Activated CD8-positive, alpha-beta T cell treated with anti-CD3 and anti-CD28 coated beads for 36 hours (primary cell): ENCODE results near the gene ZMYND8. TPM values are rescaled to one million over a fixed set of nuclear protein-coding genes. Genes with fewer than 3 reads are reported as not detected.

ENCODE experiments used
- ATAC-seq: fragments of 200-7000 bp; cut with Tn5 transposase; one replicate; pipeline ENCODE4 v1.10.0; 2021; ENCODE audit warnings: mild to moderate bottlenecking, moderate library complexity
- CTCF ChIA-PET: fragments of 350-600 bp; sonication (Branson Sonifier 250); formaldehyde crosslinking; loops from one replicate; lab custom pipeline; 2021; ENCODE audit warnings: antibody characterized with exemption; lab: Charles Lee
- POLR2A ChIA-PET: fragments of 350-600 bp; sonication (Branson Sonifier 250); formaldehyde crosslinking; loops from one replicate; lab custom pipeline; 2021; ENCODE audit warnings: antibody characterized with exemption; lab: Charles Lee
- DNase-seq: peaks from one replicate; pipeline ENCODE4 v3.0.0-alpha.2; 2020
- H3K27ac Mint-ChIP-seq: one replicate; pipeline ENCODE4 v1.8.0; 2021; ENCODE audit warnings: mild to moderate bottlenecking, mixed read lengths
- H3K27me3 Mint-ChIP-seq: one replicate; pipeline ENCODE4 v1.8.0; 2021; ENCODE audit warnings: mixed read lengths
- H3K36me3 Mint-ChIP-seq: one replicate; pipeline ENCODE4 v1.8.0; 2021; ENCODE audit warnings: low read depth, mixed read lengths
- H3K4me1 Mint-ChIP-seq: one replicate; pipeline ENCODE4 v1.8.0; 2021; ENCODE audit warnings: low read depth, mixed read lengths
- H3K4me3 Mint-ChIP-seq: one replicate; pipeline ENCODE4 v1.8.0; 2021; ENCODE audit warnings: mild to moderate bottlenecking, moderate library complexity, mixed read lengths
- H3K9me3 Mint-ChIP-seq: one replicate; pipeline ENCODE4 v1.8.0; 2021; ENCODE audit warnings: mixed read lengths
- intact Hi-C: fragments of 100-400 bp; cut with micrococcal nuclease; formaldehyde crosslinking; loops from one replicate; pipeline ENCODE4 v1.10.0; 2022
- total RNA-seq, 2 experiments: library from RNA; stranded (reverse); gene quantifications; one replicate each; pipeline ENCODE4 v1.2.3, GENCODE V29; 2021
- TF ChIP-seq, protein P1 (sequence below): fragments of 200-600 bp; IDR thresholded peaks from one replicate; pipeline ENCODE4 v1.8.0; 2022; ENCODE audit warnings: antibody characterized with exemption, mild to moderate bottlenecking

The ZMYND8 gene
- total RNA-seq, 2 experiments from 2014 or later: 31.9 to 33.4 TPM

DNA sequence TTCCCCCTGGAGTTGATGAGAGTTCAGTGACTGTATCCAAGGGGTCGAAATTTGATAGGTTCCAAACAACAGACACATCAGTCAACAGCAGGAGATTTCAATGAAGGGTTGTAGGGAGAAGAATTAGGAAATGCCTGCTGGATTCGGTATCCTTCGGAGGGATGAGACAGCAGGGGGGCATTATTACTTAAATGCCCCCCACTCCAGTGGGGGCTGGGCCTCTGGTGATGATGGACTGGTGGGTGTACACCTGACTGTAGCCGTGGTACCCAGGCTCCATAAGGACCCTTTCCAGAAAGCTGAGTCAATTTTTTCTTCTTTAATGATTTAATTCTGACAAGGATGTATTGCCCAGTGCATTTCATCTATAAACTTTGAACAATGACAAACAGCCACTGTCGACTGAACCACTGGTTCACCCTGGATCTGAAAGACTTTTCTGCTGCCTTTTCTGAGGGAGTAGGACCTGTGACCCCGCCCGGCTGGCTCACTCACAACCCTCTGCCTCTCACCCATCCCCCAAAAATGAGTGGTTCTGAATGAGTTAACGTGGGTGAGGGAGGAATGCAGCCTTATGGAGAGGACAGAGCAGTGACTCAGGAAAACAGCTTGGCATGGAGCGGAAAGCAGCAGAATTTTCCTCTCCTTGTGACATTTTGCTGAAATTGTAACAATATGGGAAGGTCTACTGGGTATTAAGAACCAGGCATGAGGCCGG is 41.0 kb downstream of the ZMYND8 start:
- intact Hi-C loops: loop anchor here (5.0 kb wide), 1 partner anchor 37 kb away; no protein-coding TSS in a partner anchor
- Mint-ChIP-seq H3K27me3 (no peaks in the 10 kb centered on the region), H3K36me3 (peaks cover 24% of the 10 kb centered on the region), H3K27ac (peak overlapping the region; percentile 94), H3K4me1 (peaks cover 58% of the 10 kb centered on the region), H3K4me3 (no peak overlapping the region), H3K9me3 (no peaks in the 10 kb centered on the region)
- ChIA-PET CTCF (interaction anchor here (0.7 to 4.3 kb wide), 5 partner anchors 12 to 1574 kb away, joined by 3 to 19 read pairs (median 5); no protein-coding TSS in a partner anchor), POLR2A (interaction anchor here (1.0 to 1.6 kb wide), 3 partner anchors 9 to 42 kb away, joined by 3 to 5 read pairs (median 3); no protein-coding TSS in a partner anchor)
- DNase-seq (no peak), ATAC-seq (no peak)
- TF ChIP-seq, protein P1, sequence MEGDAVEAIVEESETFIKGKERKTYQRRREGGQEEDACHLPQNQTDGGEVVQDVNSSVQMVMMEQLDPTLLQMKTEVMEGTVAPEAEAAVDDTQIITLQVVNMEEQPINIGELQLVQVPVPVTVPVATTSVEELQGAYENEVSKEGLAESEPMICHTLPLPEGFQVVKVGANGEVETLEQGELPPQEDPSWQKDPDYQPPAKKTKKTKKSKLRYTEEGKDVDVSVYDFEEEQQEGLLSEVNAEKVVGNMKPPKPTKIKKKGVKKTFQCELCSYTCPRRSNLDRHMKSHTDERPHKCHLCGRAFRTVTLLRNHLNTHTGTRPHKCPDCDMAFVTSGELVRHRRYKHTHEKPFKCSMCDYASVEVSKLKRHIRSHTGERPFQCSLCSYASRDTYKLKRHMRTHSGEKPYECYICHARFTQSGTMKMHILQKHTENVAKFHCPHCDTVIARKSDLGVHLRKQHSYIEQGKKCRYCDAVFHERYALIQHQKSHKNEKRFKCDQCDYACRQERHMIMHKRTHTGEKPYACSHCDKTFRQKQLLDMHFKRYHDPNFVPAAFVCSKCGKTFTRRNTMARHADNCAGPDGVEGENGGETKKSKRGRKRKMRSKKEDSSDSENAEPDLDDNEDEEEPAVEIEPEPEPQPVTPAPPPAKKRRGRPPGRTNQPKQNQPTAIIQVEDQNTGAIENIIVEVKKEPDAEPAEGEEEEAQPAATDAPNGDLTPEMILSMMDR: no peak

DNA sequence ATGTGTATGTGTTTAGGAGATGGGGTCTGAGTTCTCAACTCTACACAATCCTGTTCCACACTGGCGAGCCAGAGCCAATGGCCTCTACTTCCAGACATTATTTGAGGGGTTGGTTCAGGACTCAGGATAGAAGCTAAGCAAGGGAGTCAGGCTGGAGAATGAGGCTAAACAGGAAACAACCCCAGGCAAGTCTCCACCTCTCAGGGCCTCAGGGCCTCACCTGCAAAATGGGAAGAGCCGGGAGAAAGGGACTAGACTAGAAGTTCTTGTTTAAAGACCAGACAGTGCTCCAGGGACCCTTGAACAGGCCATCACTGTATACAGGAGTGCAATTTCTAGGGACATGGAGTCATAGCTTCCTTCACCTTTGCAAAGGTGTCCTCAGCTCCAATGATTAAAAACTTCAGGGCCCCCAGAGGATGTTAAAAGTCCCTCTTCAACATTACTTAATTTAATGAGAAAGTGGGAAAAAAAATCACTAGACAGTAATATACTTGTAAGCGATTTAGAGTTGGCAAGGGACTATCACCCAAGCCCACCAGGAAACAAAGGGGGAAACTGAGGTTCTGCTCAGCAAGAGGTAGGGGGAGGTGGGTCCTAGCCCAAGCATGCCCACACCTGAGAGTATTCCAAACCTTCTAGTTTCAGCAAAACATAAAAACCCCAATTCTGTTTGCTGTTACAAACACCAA is 41.7 kb downstream of the ZMYND8 start:
- Mint-ChIP-seq H3K9me3 (no peaks in the 10 kb centered on the region), H3K4me3 (no peak overlapping the region), H3K27ac (peak overlapping the region; percentile 52), H3K27me3 (no peaks in the 10 kb centered on the region), H3K36me3 (peaks cover 24% of the 10 kb centered on the region), H3K4me1 (peaks cover 53% of the 10 kb centered on the region)
- CTCF ChIA-PET: interaction anchor here (0.7 to 4.3 kb wide), 3 partner anchors 13 to 1575 kb away, joined by 3 to 19 read pairs (median 5); no protein-coding TSS in a partner anchor
- TF ChIP-seq, protein P1: no peak
- POLR2A ChIA-PET: no interaction called here
- DNase-seq (no peak), ATAC-seq (no peak)
- intact Hi-C loops: loop anchor here (5.0 kb wide), 1 partner anchor 38 kb away; no protein-coding TSS in a partner anchor

DNA sequence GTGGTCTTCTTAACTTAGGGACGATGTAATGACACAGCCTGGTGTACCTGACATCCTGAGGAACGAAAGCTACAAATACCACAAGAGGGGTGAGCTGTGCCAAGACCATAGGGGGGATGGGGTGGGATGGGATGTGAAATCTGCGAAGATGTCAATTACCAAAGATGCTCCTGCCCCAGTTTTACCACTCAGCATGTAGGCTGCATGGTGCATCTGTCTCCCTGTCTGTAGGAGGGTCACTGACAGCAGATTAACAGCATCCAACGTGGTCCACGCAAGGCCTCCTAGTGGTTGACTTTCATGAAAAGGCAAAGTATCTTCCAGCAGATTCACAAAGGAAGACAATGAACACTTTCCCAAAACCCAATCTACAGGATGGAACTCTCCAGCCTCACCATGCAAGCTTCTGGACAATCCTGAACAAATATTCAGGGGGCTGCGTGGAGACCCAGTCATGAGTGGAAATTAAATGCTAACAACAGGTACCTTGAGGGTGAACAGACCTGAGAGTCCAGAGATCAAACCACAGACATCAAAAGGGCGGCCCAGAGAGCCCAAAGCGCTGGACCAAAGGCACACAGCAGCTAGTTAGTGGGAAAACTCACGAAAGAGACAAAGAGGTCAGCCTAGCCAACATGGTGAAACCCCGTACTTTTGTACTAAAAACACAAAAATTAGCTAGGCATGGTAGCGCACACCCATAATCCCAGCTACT is 44.4 kb downstream of the ZMYND8 start:
- Mint-ChIP-seq H3K27ac (no peak overlapping the region), H3K9me3 (no peaks in the 10 kb centered on the region), H3K36me3 (peaks cover 19% of the 10 kb centered on the region), H3K27me3 (no peaks in the 10 kb centered on the region), H3K4me3 (no peak overlapping the region), H3K4me1 (peaks cover 32% of the 10 kb centered on the region)
- ATAC-seq (no peak), DNase-seq (no peak)
- intact Hi-C loops: no loop called here
- TF ChIP-seq, protein P1: no peak
- CTCF ChIA-PET: interaction anchor here (0.7 to 1.2 kb wide), 2 partner anchors 55 to 72 kb away, joined by 3 to 7 read pairs; no protein-coding TSS in a partner anchor
- POLR2A ChIA-PET: interaction anchor here (0.7 kb wide), 1 partner anchor 348 kb away, joined by 3 read pairs; no protein-coding TSS in a partner anchor

DNA sequence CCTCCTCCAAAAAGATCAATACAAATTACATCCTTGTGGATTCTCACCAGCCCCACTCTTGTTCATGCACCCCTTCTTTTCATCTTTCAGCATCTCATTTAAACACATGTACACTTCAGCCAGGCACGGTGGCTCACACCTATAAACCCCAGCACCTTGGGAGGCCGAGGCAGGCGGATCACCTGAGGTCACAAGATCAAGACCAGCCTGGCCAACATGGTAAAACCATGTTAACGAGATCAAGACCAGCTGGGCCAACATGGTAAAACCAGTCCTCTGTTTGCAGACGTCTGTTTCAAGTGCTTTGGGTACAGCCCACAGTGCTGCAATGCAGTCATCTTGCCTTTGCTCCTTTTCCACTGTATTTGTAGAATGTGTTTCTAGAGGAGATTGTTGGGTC is 45.3 kb downstream of the ZMYND8 start:
- DNase-seq (no peak), ATAC-seq (no peak)
- ChIA-PET POLR2A (no interaction called here), CTCF (interaction anchor here (1.2 kb wide), 1 partner anchor 73 kb away, joined by 7 read pairs; no protein-coding TSS in a partner anchor)
- Mint-ChIP-seq H3K27ac (peak overlapping the region; percentile 52), H3K4me3 (no peak overlapping the region), H3K36me3 (peaks cover 25% of the 10 kb centered on the region), H3K9me3 (no peaks in the 10 kb centered on the region), H3K27me3 (no peaks in the 10 kb centered on the region), H3K4me1 (peaks cover 31% of the 10 kb centered on the region)
- intact Hi-C loops: no loop called here
- TF ChIP-seq, protein P1: no peak
